ENCODE results near the gene NEGR1.

DNA sequence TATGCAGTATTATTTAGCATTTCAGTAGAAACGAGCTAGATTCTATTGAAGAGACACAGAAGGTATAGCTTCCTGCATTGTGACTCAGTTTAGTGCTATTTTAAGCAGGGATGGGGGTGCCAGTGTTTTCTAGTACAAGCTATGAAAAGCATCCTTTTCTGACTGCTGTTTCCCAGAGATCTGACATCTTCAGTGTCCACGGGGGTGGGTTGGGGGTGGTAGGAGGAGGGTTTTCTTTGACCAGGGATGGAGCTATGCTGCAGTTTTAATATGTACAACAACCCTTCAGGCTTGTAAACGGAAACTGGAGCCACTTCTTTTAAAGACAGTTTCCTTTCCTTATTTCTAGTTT is 2.7 kb upstream of the NEGR1 start:
- TF ChIP-seq, protein P1, sequence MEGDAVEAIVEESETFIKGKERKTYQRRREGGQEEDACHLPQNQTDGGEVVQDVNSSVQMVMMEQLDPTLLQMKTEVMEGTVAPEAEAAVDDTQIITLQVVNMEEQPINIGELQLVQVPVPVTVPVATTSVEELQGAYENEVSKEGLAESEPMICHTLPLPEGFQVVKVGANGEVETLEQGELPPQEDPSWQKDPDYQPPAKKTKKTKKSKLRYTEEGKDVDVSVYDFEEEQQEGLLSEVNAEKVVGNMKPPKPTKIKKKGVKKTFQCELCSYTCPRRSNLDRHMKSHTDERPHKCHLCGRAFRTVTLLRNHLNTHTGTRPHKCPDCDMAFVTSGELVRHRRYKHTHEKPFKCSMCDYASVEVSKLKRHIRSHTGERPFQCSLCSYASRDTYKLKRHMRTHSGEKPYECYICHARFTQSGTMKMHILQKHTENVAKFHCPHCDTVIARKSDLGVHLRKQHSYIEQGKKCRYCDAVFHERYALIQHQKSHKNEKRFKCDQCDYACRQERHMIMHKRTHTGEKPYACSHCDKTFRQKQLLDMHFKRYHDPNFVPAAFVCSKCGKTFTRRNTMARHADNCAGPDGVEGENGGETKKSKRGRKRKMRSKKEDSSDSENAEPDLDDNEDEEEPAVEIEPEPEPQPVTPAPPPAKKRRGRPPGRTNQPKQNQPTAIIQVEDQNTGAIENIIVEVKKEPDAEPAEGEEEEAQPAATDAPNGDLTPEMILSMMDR (IDR thresholded peaks at IDR 0.05 in 4 of 5, conservative IDR thresholded peaks at IDR 0.05 in 1 of 5), result no peak
- no peak for TF ChIP-seq POLR2A (IDR thresholded peaks at IDR 0.05)
